Measurements from ENCODE around the gene RGN. TPM values are rescaled to one million over a fixed set of nuclear protein-coding genes. Genes with fewer than 3 reads are reported as not detected.
"Not testable (repeated sequence)": the region's sequence is repeated elsewhere in the genome, so short reads cannot be mapped to it uniquely, and the experiment has no call there.

RGN gene
- total RNA-seq, 1 experiment from 2014 or later = 1.8 TPM

- DNase-seq (ENCODE audit: low spot score) = no peak
- TF ChIP-seq EZH2 (IDR thresholded peaks at IDR 0.05; ENCODE audit: borderline replicate concordance, low read depth, low read length, poor library complexity, severe bottlenecking) = no peak
- TF ChIP-seq, protein P1, sequence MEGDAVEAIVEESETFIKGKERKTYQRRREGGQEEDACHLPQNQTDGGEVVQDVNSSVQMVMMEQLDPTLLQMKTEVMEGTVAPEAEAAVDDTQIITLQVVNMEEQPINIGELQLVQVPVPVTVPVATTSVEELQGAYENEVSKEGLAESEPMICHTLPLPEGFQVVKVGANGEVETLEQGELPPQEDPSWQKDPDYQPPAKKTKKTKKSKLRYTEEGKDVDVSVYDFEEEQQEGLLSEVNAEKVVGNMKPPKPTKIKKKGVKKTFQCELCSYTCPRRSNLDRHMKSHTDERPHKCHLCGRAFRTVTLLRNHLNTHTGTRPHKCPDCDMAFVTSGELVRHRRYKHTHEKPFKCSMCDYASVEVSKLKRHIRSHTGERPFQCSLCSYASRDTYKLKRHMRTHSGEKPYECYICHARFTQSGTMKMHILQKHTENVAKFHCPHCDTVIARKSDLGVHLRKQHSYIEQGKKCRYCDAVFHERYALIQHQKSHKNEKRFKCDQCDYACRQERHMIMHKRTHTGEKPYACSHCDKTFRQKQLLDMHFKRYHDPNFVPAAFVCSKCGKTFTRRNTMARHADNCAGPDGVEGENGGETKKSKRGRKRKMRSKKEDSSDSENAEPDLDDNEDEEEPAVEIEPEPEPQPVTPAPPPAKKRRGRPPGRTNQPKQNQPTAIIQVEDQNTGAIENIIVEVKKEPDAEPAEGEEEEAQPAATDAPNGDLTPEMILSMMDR (conservative IDR thresholded peaks at IDR 0.05; ENCODE audit: low read depth, low read length) = no peak
- intact Hi-C loops (cut with micrococcal nuclease; ENCODE audit: unreplicated experiment) = loop anchor here (10.0 kb wide), 2 partner anchors 454 to 544 kb away; no protein-coding TSS in a partner anchor
- Histone ChIP-seq H3K27me3 (replicated peaks; ENCODE audit: insufficient read depth, low read depth, low read length, poor library complexity) (peaks cover 3% of the 10 kb centered on the region), H3K9me3 (ENCODE audit: low read depth, low read length, poor library complexity, severe bottlenecking) (no peaks in the 10 kb centered on the region), H3K4me3 (ENCODE audit: low read depth, low read length, poor library complexity, severe bottlenecking) (no peak overlapping the region), H3K27ac (ENCODE audit: low read depth, low read length, poor library complexity, severe bottlenecking) (no peak overlapping the region), H3K36me3 (ENCODE audit: insufficient read depth, low read length, poor library complexity, severe bottlenecking) (no peaks in the 10 kb centered on the region), H3K4me1 (ENCODE audit: insufficient read depth, low read length, poor library complexity, severe bottlenecking) (no peaks in the 10 kb centered on the region)
- no TSS peak for BruUV-seq (replicated peaks)
- CTCF ChIA-PET = no interaction called here
- POLR2A ChIA-PET (ENCODE audit: low non-redundant PET) = no interaction called here
Measured at GRCh38 chrX:47098338-47099094, 20.3 kb downstream of the RGN start.

GRCh38 chrX:47101206-47101605, 23.0 kb downstream of the RGN start:
- no peak for DNase-seq (ENCODE audit: low spot score)
- ChIA-PET POLR2A (ENCODE audit: low non-redundant PET) (no interaction called here), CTCF (no interaction called here)

DNA sequence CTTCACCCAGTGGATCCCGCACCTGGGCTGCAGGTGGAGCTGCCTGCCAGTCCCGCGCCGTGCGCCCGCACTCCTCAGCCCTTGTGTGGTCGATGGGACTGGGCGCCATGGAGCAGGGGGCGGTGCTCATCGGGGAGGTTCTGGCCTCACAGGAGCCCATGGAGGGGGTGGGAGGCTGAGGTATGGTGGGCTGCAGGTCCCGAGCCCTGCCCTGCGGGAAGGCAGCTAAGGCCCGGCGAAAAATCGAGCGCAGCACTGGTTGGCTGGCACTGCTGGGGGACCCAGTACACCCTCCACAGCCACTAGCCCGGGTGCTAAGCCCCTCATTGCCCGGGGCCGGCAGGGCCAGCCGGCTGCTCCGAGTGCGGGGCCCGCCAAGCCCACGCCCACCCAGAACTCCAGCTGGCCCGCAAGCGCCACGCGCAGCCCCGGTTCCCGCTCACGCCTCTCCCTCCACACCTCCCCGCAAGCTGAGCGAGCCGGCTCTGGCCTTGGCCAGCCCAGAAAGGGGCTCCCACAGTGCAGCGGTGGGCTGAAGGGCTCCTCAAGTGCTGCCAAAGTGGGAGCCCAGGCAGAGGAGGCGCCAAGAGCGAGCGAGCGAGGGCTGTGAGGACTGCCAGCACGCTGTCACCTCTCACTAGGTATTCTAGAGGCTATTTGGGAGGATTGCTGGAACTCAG, 32.8 kb downstream of the RGN start:
- CTCF ChIA-PET; H3K27me3 ChIP-seq (replicated peaks; ENCODE audit: insufficient read depth, low read depth, low read length, poor library complexity); H3K36me3 ChIP-seq (ENCODE audit: insufficient read depth, low read length, poor library complexity, severe bottlenecking); DNase-seq (ENCODE audit: low spot score); H3K4me3 ChIP-seq (ENCODE audit: low read depth, low read length, poor library complexity, severe bottlenecking); H3K4me1 ChIP-seq (ENCODE audit: insufficient read depth, low read length, poor library complexity, severe bottlenecking); H3K27ac ChIP-seq (ENCODE audit: low read depth, low read length, poor library complexity, severe bottlenecking); H3K9me3 ChIP-seq (ENCODE audit: low read depth, low read length, poor library complexity, severe bottlenecking); intact Hi-C loops (cut with micrococcal nuclease; ENCODE audit: unreplicated experiment); BruUV-seq (replicated peaks); POLR2A ChIA-PET (ENCODE audit: low non-redundant PET): not testable (repeated sequence)

More at GRCh38 chrX:47101206-47101605, 23.0 kb downstream of the RGN start:
- no TSS peak for BruUV-seq (replicated peaks)
- Histone ChIP-seq H3K4me1 (ENCODE audit: insufficient read depth, low read length, poor library complexity, severe bottlenecking) (no peaks in the 10 kb centered on the region), H3K4me3 (ENCODE audit: low read depth, low read length, poor library complexity, severe bottlenecking) (no peak overlapping the region), H3K36me3 (ENCODE audit: insufficient read depth, low read length, poor library complexity, severe bottlenecking) (no peaks in the 10 kb centered on the region), H3K9me3 (ENCODE audit: low read depth, low read length, poor library complexity, severe bottlenecking) (no peaks in the 10 kb centered on the region), H3K27me3 (replicated peaks; ENCODE audit: insufficient read depth, low read depth, low read length, poor library complexity) (peaks cover 3% of the 10 kb centered on the region), H3K27ac (ENCODE audit: low read depth, low read length, poor library complexity, severe bottlenecking) (no peak overlapping the region)
- intact Hi-C loops (cut with micrococcal nuclease; ENCODE audit: unreplicated experiment) = no loop called here
- TF ChIP-seq, protein P1 (conservative IDR thresholded peaks at IDR 0.05; ENCODE audit: low read depth, low read length) = no peak
- TF ChIP-seq EZH2 (IDR thresholded peaks at IDR 0.05; ENCODE audit: borderline replicate concordance, low read depth, low read length, poor library complexity, severe bottlenecking) = no peak
